Liver (tissue), 9 donors: Measurements from ENCODE around the gene PDE9A. TPM values are rescaled to one million over a fixed set of nuclear protein-coding genes. Genes with fewer than 3 reads are reported as not detected.

Experiments used
- DNase-seq: peaks from one replicate; pipeline ENCODE4 v3.0.0-alpha.2; 2017; ENCODE audit warnings: low spot score
- H3K27ac ChIP-seq, 2 donors: one replicate each; pipeline ENCODE4 v1.7.0; 2013; ENCODE audit warnings: inconsistent platforms in 2 of 2, low read length in 2 of 2, control low read depth in 1 of 2, low read depth in 1 of 2, mild to moderate bottlenecking in 1 of 2
- H3K27me3 ChIP-seq, 4 donors: one replicate each; pipeline versions ENCODE4 v1.6.1 to v1.7.0; 2013; ENCODE audit warnings: low read length in 3 of 4, inconsistent platforms in 1 of 4, mild to moderate bottlenecking in 1 of 4, moderate library complexity in 1 of 4; ENCODE audit not compliant: control insufficient read depth in 4 of 4, insufficient read depth in 4 of 4
- H3K36me3 ChIP-seq, 4 donors: one replicate each; pipeline versions ENCODE4 v1.6.1 to v1.7.0; 2013; ENCODE audit warnings: low read length in 3 of 4, mild to moderate bottlenecking in 3 of 4, low read depth in 1 of 4, moderate library complexity in 1 of 4; ENCODE audit not compliant: control insufficient read depth in 4 of 4, insufficient read depth in 3 of 4
- H3K4me1 ChIP-seq, 4 donors: one replicate each; pipeline versions ENCODE4 v1.6.1 to v1.7.0; 2013; ENCODE audit warnings: low read length in 3 of 4, mild to moderate bottlenecking in 3 of 4, moderate library complexity in 1 of 4; ENCODE audit not compliant: control insufficient read depth in 4 of 4, insufficient read depth in 4 of 4
- H3K4me3 ChIP-seq, 3 donors: one replicate each; pipeline versions ENCODE4 v1.6.1 to v1.7.0; 2013; ENCODE audit warnings: low read length in 3 of 3, control low read depth in 1 of 3, low read depth in 1 of 3, mild to moderate bottlenecking in 1 of 3
- H3K9ac ChIP-seq, 2 donors: one replicate each; pipeline ENCODE4 v1.7.0; 2013; ENCODE audit warnings: low read length in 2 of 2, mild to moderate bottlenecking in 2 of 2, moderate library complexity in 2 of 2, control low read depth in 1 of 2, low read depth in 1 of 2
- H3K9me3 ChIP-seq, 4 donors: one replicate each; pipeline versions ENCODE4 v1.6.1 to v1.7.0; 2013; ENCODE audit warnings: low read length in 3 of 4; ENCODE audit not compliant: control insufficient read depth in 4 of 4
- EGR1 ChIP-seq, 2 donors: IDR thresholded peaks; 2 replicates each; pipeline ENCODE4 v1.6.1; 2016 to 2018; ENCODE audit warnings: antibody characterized with exemption in 2 of 2, low read depth in 2 of 2
- GABPA ChIP-seq, 2 donors: IDR thresholded peaks in 1 of 2; conservative IDR thresholded peaks in 1 of 2; 2 replicates each; pipeline ENCODE4 v1.6.1; 2016; ENCODE audit warnings: antibody characterized with exemption in 2 of 2, mild to moderate bottlenecking in 1 of 2, moderate library complexity in 1 of 2
- HNF4G ChIP-seq: IDR thresholded peaks from 2 replicates; pipeline ENCODE4 v1.6.1; 2016; ENCODE audit warnings: antibody characterized with exemption
- NR2F2 ChIP-seq: IDR thresholded peaks from 2 replicates; pipeline ENCODE4 v1.6.1; 2016; ENCODE audit warnings: antibody characterized with exemption
- RAD21 ChIP-seq, 2 donors: IDR thresholded peaks; 2 replicates each; pipeline ENCODE4 v1.6.1; 2016; ENCODE audit warnings: antibody characterized with exemption in 2 of 2, mild to moderate bottlenecking in 2 of 2
- SP1 ChIP-seq: IDR thresholded peaks from 2 replicates; pipeline ENCODE4 v1.6.1; 2018; ENCODE audit warnings: antibody characterized with exemption, mild to moderate bottlenecking
- TAF1 ChIP-seq: conservative IDR thresholded peaks from 2 replicates; pipeline ENCODE4 v1.6.1; 2016; ENCODE audit warnings: antibody characterized with exemption, mild to moderate bottlenecking
- WGBS: extraction: QIAGEN DNeasy Blood & Tissue Kit; methylation state at CpG from one replicate; pipeline ENCODE4 v1.1.7; 2013; 5-methylcytosine and 5-hydroxymethylcytosine counted together
- polyA plus RNA-seq, 2 donors: library from polyadenylated mRNA; stranded (reverse) in 1 of 2; unstranded in 1 of 2; fragments of 200-250 nt in 1 of 2; fragments of >200 nt in 1 of 2; fragmentation: Nextera tagmentation in 1 of 2; extraction: Ambion mirVana in 1 of 2; gene quantifications; one replicate each; pipeline versions ENCODE4 v1.2.1 to v1.2.3, GENCODE V29; 2013 to 2015
- total RNA-seq, 2 donors: library from RNA; depleted of rRNA; stranded (reverse); fragments of >200 nt; gene quantifications; one replicate each; pipeline ENCODE4 v1.2.3, GENCODE V29; 2014
- TF ChIP-seq, protein P1 (sequence below): fragments of 150-350 bp; IDR thresholded peaks from 2 replicates; pipeline ENCODE4 v1.5.1; 2017; ENCODE audit warnings: improper control_type of control experiment, low read depth, low read length; ENCODE audit not compliant: missing input control
- TF ChIP-seq, protein P2 (sequence below): IDR thresholded peaks from 2 replicates; pipeline ENCODE4 v1.6.1; 2016; ENCODE audit warnings: antibody characterized with exemption, mild to moderate bottlenecking
- TF ChIP-seq, protein P3 (sequence below): IDR thresholded peaks from 2 replicates; pipeline ENCODE4 v1.6.1; 2016; ENCODE audit warnings: antibody characterized with exemption
- TF ChIP-seq, protein P4 (sequence below): IDR thresholded peaks from 2 replicates; pipeline ENCODE4 v1.6.1; 2016; ENCODE audit warnings: antibody characterized with exemption
- TF ChIP-seq, protein P5 (sequence below): IDR thresholded peaks from 2 replicates; pipeline ENCODE4 v1.6.1; 2016; ENCODE audit warnings: antibody characterized with exemption
- donor health status: healthy.
- donor health status: healthy.
- donor health status: healthy.
- donor health status: healthy.
- donor health status: healthy.

The PDE9A gene
- total and polyA plus RNA-seq, 4 donors, result 1.5 to 4.2 (median 2.7) TPM

DNA sequence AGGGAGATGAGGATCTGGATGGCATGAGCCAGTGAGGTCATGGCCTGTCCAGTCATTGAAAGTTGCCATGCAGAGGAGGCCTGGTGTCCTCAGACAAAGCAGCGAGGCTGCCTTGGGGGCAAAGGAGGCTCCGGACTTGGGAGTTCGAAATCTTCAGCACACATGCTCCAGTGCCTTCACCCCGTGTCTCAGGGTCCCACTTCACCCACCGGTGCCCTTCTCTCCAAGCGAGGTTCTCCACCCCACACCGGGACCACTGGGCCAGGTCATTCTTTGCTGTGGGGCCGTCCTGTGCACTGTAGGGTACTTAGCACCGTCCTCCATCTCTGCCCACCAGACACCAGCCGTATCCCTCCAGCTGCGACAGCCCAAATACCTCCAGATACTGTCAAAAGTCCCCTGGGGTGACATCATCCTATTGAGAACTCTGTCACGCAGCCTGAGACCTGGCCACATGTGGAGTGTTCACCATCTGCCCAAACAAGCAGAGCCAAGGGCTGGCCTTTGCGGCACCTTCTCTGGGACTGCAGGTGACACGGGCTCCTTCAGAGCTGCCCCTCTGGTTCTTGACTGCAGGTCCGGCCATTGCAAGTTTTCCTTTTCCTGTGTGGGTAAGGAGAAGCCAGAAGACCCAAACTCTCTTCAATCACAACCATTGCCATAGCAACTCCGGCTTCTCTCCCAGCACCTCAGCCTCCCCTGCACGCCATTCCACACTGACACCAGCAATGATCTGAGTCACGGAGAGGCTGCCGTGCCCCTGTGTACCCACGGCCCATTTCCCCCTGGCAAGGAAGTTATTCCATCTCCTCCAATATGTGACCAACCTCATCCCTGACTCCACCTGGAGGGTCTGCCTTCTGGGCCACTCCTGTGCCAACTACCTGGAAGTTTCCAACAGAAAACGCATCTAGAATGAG is 20.4 kb upstream of the PDE9A start:
- Histone ChIP-seq H3K36me3 (no peaks in the 10 kb centered on the region), H3K27me3 (no peaks in the 10 kb centered on the region), H3K9me3 (no peaks in the 10 kb centered on the region), H3K9ac (no peak overlapping the region), H3K4me1 (peaks cover 0 to 11% (median 2%) of the 10 kb centered on the region in 4 donors), H3K27ac (no peak overlapping the region), H3K4me3 (no peak overlapping the region)
- no peak for DNase-seq
- 94% methylated on average over 21 of the region's 21 CpGs for WGBS
- TF ChIP-seq RAD21 (IDR thresholded peaks at IDR 0.05) (no peak), NR2F2 (no peak), SP1 (no peak), HNF4G (no peak)
- TF ChIP-seq, protein P1, sequence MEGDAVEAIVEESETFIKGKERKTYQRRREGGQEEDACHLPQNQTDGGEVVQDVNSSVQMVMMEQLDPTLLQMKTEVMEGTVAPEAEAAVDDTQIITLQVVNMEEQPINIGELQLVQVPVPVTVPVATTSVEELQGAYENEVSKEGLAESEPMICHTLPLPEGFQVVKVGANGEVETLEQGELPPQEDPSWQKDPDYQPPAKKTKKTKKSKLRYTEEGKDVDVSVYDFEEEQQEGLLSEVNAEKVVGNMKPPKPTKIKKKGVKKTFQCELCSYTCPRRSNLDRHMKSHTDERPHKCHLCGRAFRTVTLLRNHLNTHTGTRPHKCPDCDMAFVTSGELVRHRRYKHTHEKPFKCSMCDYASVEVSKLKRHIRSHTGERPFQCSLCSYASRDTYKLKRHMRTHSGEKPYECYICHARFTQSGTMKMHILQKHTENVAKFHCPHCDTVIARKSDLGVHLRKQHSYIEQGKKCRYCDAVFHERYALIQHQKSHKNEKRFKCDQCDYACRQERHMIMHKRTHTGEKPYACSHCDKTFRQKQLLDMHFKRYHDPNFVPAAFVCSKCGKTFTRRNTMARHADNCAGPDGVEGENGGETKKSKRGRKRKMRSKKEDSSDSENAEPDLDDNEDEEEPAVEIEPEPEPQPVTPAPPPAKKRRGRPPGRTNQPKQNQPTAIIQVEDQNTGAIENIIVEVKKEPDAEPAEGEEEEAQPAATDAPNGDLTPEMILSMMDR, result no peak
- TF ChIP-seq, protein P2, sequence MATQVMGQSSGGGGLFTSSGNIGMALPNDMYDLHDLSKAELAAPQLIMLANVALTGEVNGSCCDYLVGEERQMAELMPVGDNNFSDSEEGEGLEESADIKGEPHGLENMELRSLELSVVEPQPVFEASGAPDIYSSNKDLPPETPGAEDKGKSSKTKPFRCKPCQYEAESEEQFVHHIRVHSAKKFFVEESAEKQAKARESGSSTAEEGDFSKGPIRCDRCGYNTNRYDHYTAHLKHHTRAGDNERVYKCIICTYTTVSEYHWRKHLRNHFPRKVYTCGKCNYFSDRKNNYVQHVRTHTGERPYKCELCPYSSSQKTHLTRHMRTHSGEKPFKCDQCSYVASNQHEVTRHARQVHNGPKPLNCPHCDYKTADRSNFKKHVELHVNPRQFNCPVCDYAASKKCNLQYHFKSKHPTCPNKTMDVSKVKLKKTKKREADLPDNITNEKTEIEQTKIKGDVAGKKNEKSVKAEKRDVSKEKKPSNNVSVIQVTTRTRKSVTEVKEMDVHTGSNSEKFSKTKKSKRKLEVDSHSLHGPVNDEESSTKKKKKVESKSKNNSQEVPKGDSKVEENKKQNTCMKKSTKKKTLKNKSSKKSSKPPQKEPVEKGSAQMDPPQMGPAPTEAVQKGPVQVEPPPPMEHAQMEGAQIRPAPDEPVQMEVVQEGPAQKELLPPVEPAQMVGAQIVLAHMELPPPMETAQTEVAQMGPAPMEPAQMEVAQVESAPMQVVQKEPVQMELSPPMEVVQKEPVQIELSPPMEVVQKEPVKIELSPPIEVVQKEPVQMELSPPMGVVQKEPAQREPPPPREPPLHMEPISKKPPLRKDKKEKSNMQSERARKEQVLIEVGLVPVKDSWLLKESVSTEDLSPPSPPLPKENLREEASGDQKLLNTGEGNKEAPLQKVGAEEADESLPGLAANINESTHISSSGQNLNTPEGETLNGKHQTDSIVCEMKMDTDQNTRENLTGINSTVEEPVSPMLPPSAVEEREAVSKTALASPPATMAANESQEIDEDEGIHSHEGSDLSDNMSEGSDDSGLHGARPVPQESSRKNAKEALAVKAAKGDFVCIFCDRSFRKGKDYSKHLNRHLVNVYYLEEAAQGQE, result no peak

DNA sequence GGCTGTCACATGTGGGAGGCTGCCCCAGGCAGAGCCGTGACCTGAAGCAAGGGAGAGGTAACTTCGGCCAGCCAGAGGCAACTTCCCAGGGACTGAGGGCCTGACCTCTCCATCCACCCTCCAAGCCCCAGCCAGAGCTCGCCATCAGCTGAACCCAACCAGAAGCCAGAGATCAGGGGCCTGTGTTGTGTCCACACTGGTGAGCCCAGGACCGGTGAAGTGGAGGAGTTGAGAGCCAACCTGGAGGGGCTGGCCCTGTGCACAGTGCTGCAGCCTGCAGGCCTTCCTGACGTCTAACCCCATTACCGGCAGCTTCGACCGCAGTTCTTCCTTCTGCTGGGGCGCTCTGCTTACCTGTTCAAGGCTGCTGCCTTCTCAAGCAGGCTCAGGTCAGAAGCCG is 19.6 kb upstream of the PDE9A start:
- 96% methylated on average over 10 of the region's 10 CpGs for WGBS
- DNase-seq, result no peak
- H3K4me1 ChIP-seq, result peaks cover 0 to 11% (median 2%) of the 10 kb centered on the region in 4 donors

More for the DNA sequence above, 19.6 kb upstream of the PDE9A start:
- Histone ChIP-seq H3K27me3 (no peaks in the 10 kb centered on the region), H3K4me3 (no peak overlapping the region), H3K36me3 (no peaks in the 10 kb centered on the region), H3K9ac (no peak overlapping the region), H3K9me3 (no peaks in the 10 kb centered on the region), H3K27ac (no peak overlapping the region)
- TF ChIP-seq, protein P2, result no peak
- TF ChIP-seq, protein P3, sequence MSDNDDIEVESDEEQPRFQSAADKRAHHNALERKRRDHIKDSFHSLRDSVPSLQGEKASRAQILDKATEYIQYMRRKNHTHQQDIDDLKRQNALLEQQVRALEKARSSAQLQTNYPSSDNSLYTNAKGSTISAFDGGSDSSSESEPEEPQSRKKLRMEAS, result no peak
- TF ChIP-seq SP1 (no peak), TAF1 (no peak), RAD21 (IDR thresholded peaks at IDR 0.05) (no peak), GABPA (IDR thresholded peaks at IDR 0.05 in 1 of 2, conservative IDR thresholded peaks at IDR 0.05 in 1 of 2) (no peak), EGR1 (IDR thresholded peaks at IDR 0.05; ENCODE audit: low read depth in 2 of 2) (no peak), HNF4G (no peak)
- TF ChIP-seq, protein P4, sequence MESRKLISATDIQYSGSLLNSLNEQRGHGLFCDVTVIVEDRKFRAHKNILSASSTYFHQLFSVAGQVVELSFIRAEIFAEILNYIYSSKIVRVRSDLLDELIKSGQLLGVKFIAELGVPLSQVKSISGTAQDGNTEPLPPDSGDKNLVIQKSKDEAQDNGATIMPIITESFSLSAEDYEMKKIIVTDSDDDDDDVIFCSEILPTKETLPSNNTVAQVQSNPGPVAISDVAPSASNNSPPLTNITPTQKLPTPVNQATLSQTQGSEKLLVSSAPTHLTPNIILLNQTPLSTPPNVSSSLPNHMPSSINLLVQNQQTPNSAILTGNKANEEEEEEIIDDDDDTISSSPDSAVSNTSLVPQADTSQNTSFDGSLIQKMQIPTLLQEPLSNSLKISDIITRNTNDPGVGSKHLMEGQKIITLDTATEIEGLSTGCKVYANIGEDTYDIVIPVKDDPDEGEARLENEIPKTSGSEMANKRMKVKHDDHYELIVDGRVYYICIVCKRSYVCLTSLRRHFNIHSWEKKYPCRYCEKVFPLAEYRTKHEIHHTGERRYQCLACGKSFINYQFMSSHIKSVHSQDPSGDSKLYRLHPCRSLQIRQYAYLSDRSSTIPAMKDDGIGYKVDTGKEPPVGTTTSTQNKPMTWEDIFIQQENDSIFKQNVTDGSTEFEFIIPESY, result no peak
- TF ChIP-seq, protein P5, sequence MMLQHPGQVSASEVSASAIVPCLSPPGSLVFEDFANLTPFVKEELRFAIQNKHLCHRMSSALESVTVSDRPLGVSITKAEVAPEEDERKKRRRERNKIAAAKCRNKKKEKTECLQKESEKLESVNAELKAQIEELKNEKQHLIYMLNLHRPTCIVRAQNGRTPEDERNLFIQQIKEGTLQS, result no peak
